ENCODE data around the gene BCKDK. TPM values are rescaled to one million over a fixed set of nuclear protein-coding genes. Genes with fewer than 3 reads are reported as not detected.

Gene BCKDK
- total and polyA plus RNA-seq, 2 donors (not counting 3 experiments of a cell fraction or from before 2014, with no cell fraction given), result 57.8 to 78.3 TPM

DNA sequence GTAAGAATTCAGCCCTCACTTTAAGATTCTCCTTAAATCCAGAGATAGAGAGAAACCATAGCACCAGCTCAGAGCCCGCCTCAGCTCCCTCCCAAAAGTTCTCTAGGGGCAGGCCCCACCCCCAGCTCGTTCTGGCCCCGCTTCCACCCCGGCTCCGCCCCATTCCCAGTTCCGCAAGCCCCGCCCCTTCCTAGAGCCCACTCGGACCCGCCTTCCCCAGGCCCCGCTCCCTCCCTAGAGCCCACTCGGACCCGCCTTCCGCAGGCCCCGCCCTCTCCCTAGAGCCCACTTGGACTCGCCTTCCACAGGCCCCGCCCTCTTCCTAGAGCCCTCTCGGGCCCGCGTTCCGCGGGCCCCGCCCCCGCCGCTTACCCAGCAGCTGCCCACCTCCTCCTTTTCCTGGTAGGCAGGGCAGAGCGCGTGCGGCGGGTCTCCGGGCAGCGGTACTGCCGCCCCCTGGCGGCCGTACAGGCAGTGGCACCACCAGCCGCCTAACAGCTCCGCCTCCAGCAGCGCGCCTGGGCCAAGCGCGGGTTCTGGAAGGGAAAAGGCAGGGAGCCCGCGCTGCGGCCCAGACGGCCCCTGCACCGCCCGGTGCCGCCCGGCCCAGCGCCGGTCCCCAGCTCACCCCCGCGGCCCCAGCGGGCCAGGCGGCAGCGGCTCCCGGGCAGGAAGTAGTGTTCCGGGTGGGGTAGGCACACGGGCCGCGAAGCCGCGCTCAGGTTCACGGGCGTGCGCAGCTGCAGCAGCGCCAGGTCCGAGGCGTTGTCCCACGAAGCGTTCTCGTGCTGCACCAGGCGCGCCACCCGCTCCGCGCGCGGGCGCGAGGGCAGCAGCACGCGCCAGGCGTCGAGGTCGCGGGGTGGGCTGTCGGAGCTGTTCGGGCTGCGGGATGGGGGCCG, 34.2 kb downstream of the BCKDK start:
- dilution Hi-C loops (cut with MboI; ENCODE audit: extremely low pct_ligation_motif_present, low sequenced_read_pairs), result no loop called here

More for the DNA sequence above, 34.2 kb downstream of the BCKDK start:
- peaks cover 5 to 13% of the 10 kb centered on the region in 2 experiments for H3K27me3 ChIP-seq (ENCODE audit: control insufficient read depth in 2 of 2, insufficient read depth in 2 of 2, low read length in 2 of 2)
- peak overlapping the region; percentile 77 for H3K4me2 ChIP-seq (ENCODE audit: insufficient read depth, low read length)
- no peaks in the 10 kb centered on the region for H3K36me3 ChIP-seq (ENCODE audit: control insufficient read depth in 2 of 2, extremely low read depth in 1 of 2, insufficient read depth in 2 of 2, low read length in 2 of 2)
- intact Hi-C loops (cut with micrococcal nuclease), result loop anchor here (1.0 to 5.0 kb wide), 9 partner anchors 25 to 731 kb away; partner anchors contain the start of genes BCKDK, FUS, HSD3B7 and KAT8
- ChIA-PET POLR2A (interaction anchor here (0.6 to 2.7 kb wide), 5 partner anchors 25 to 87 kb away, joined by 4 to 37 read pairs (median 6); partner anchors contain the start of genes FUS, KAT8, ZNF646 and ZNF668), CTCF (interaction anchor here (0.8 to 2.6 kb wide), 39 partner anchors 9 to 727 kb away, joined by 3 to 31 read pairs (median 6); partner anchors contain the start of genes ARMC5, FUS, HSD3B7 and KAT8)
- no peaks in the 10 kb centered on the region for H4K20me1 ChIP-seq (replicated peaks; ENCODE audit: control insufficient read depth, extremely low read depth, insufficient read depth, low read length)
- H3K79me2 ChIP-seq (ENCODE audit: control insufficient read depth, insufficient read depth, low read length), result no peaks in the 10 kb centered on the region
- no peaks in the 10 kb centered on the region for H3K9me3 ChIP-seq (replicated peaks; ENCODE audit: control insufficient read depth, insufficient read depth, low read length)
- H2AFZ ChIP-seq (ENCODE audit: low read depth, low read length), result peak overlapping the region; percentile 96
- H3K4me3 ChIP-seq (replicated peaks in 1 of 3; ENCODE audit: insufficient read depth in 1 of 3, low read depth in 1 of 3, low read length in 3 of 3), result peak overlapping the region in 2 of 3 experiments; percentile 6 to 23
- peaks cover 13% of the 10 kb centered on the region for H3K4me1 ChIP-seq (ENCODE audit: control insufficient read depth, extremely low read depth, insufficient read depth, low read length)
- H3K27ac ChIP-seq (ENCODE audit: insufficient read depth, low read depth, low read length), result peak overlapping the region; percentile 30
- peak; percentile 97 for FAIRE-seq
- BruUV-seq (replicated peaks), result no TSS peak
- DNase-seq (ENCODE audit: low read depth, low spot score), result peak; percentile 99
- H3K9ac ChIP-seq (replicated peaks; ENCODE audit: extremely low read depth, insufficient read depth, low read length), result peak overlapping the region; percentile 7
- no peaks in the 10 kb centered on the region for H3K9me1 ChIP-seq (replicated peaks; ENCODE audit: control insufficient read depth, extremely low read depth, insufficient read depth, low read length)
- no peak for TF ChIP-seq EZH2 (IDR thresholded peaks at IDR 0.05; ENCODE audit: borderline replicate concordance, low read depth, low read length, severe bottlenecking)
- TF ChIP-seq, protein P1, sequence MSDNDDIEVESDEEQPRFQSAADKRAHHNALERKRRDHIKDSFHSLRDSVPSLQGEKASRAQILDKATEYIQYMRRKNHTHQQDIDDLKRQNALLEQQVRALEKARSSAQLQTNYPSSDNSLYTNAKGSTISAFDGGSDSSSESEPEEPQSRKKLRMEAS (IDR thresholded peaks at IDR 0.05; ENCODE audit: insufficient read depth, insufficient read length), result peak; percentile 71
- no peak for TF ChIP-seq FOS (IDR thresholded peaks at IDR 0.05; ENCODE audit: borderline replicate concordance, insufficient read depth, low read length)
- no peak for TF ChIP-seq GATA2 (IDR thresholded peaks at IDR 0.05; ENCODE audit: insufficient read depth, insufficient read length, low read depth, low read length)
- TF ChIP-seq POLR2AphosphoS5 (IDR thresholded peaks at IDR 0.05; ENCODE audit: insufficient read depth, low read depth, low read length), result peak; percentile 46
- TF ChIP-seq JUN (IDR thresholded peaks at IDR 0.05; ENCODE audit: borderline replicate concordance, insufficient read depth, insufficient read length, low read depth), result no peak
- peak; percentile 98 to 99 for TF ChIP-seq CTCF (IDR thresholded peaks at IDR 0.05; ENCODE audit: extremely low read depth in 1 of 2, insufficient read depth in 1 of 2, low read depth in 1 of 2, low read length in 2 of 2)
- peak; percentile 5 for TF ChIP-seq MYC (IDR thresholded peaks at IDR 0.05; ENCODE audit: low read depth, low read length)
- TF ChIP-seq POLR2A (IDR thresholded peaks at IDR 0.05; ENCODE audit: low read depth, low read length), result peak; percentile 29

Data from endothelial cell of umbilical vein (primary cell).